G401.6 (cell line): ENCODE results near the gene MTCH2.
"Not testable (repeated sequence)": the region's sequence is repeated elsewhere in the genome, so short reads cannot be mapped to it uniquely, and the experiment has no call there.

Experiments
- FAIRE-seq: peaks from 2 replicates; lab custom pipeline; 2012; peaks lifted over from hg19 to GRCh38; lab: Jason Lieb, UNC

MTCH2 gene

GRCh38 chr11:47636331-47636730 is 6.0 kb downstream of the MTCH2 start:
- not testable (repeated sequence) for FAIRE-seq

GRCh38 chr11:47631473-47631872 is 10.9 kb downstream of the MTCH2 start:
- no peak for FAIRE-seq

- no peak for FAIRE-seq
Measured at GRCh38 chr11:47628026-47628425, 14.3 kb downstream of the MTCH2 start.

- FAIRE-seq = no peak
Measured at GRCh38 chr11:47626234-47626633, 16.1 kb downstream of the MTCH2 start.

- FAIRE-seq = no peak
Measured at GRCh38 chr11:47620836-47621378, 21.5 kb downstream of the MTCH2 start.

GRCh38 chr11:47617417-47617809 is 24.9 kb downstream of the MTCH2 start:
- no peak for FAIRE-seq

- FAIRE-seq = peak; percentile 90
Measured at GRCh38 chr11:47616726-47617416, 25.5 kb downstream of the MTCH2 start.

- no peak for FAIRE-seq
Measured at GRCh38 chr11:47615249-47615648, 27.1 kb downstream of the MTCH2 start.

GRCh38 chr11:47611348-47611794 is 31.0 kb downstream of the MTCH2 start:
- no peak for FAIRE-seq

- FAIRE-seq = no peak
Measured at GRCh38 chr11:47609675-47610074, 32.7 kb downstream of the MTCH2 start.

- no peak for FAIRE-seq
Measured at GRCh38 chr11:47607380-47607779, 35.0 kb downstream of the MTCH2 start.

GRCh38 chr11:47606731-47607130 is 35.6 kb downstream of the MTCH2 start:
- no peak for FAIRE-seq

- FAIRE-seq = no peak
Measured at GRCh38 chr11:47605921-47606320, 36.4 kb downstream of the MTCH2 start.

GRCh38 chr11:47603295-47603694 is 39.1 kb downstream of the MTCH2 start:
- FAIRE-seq = no peak

- no peak for FAIRE-seq
Measured at GRCh38 chr11:47599902-47600301, 42.5 kb downstream of the MTCH2 start.

GRCh38 chr11:47595967-47596366 is 46.4 kb downstream of the MTCH2 start:
- FAIRE-seq = no peak

GRCh38 chr11:47595029-47595428 is 47.3 kb downstream of the MTCH2 start:
- FAIRE-seq = no peak

GRCh38 chr11:47593934-47594855 is 48.2 kb downstream of the MTCH2 start, which contains the start of gene C1QTNF4:
Gene C1QTNF4 (minus strand): TSS chr11:47594411. CDS start chr11:47590810, 3,601 bp downstream.
- FAIRE-seq = no peak

- no peak for FAIRE-seq
Measured at GRCh38 chr11:47593492-47593933, 48.8 kb downstream of the MTCH2 start.

GRCh38 chr11:47592970-47593369 is 49.4 kb downstream of the MTCH2 start:
- no peak for FAIRE-seq

GRCh38 chr11:47592251-47592650 is 50.1 kb downstream of the MTCH2 start:
- FAIRE-seq = no peak

- FAIRE-seq = no peak
Measured at GRCh38 chr11:47591764-47592163, 50.6 kb downstream of the MTCH2 start.
